Stimulated activated CD4-positive, alpha-beta T cell treated with anti-CD3 and anti-CD28 coated beads, Interleukin-12 subunit alpha, Interleukin-12 subunit beta, amount 100 ng/mL, for 4 hours (primary cell): ENCODE results near the gene PDE12.
"Not testable (repeated sequence)": the region's sequence is repeated elsewhere in the genome, so short reads cannot be mapped to it uniquely, and the experiment has no call there.

Experiments used
- DNase-seq: peaks from one replicate; pipeline ENCODE4 v3.0.0-alpha.2; 2020

PDE12 gene

GRCh38 chr3:57587905-57588304 lies 31.8 kb downstream of the PDE12 start:
- no peak for DNase-seq

- DNase-seq = no peak
Observed at GRCh38 chr3:57592306-57592705, 36.2 kb downstream of the PDE12 start.

GRCh38 chr3:57594144-57594543 lies 38.1 kb downstream of the PDE12 start:
- no peak for DNase-seq

GRCh38 chr3:57594576-57594975 lies 38.5 kb downstream of the PDE12 start:
- no peak for DNase-seq

GRCh38 chr3:57596495-57597126 lies 40.5 kb downstream of the PDE12 start:
- peak; percentile 42 for DNase-seq

- peak; percentile 99 for DNase-seq
Observed at GRCh38 chr3:57597127-57597923, 41.3 kb downstream of the PDE12 start, which contains the start of gene ARF4. ARF4 (minus strand) TSS chr3:57597344; CDS start chr3:57597140, 204 bp downstream.

- no peak for DNase-seq
Observed at GRCh38 chr3:57598765-57599360, 42.8 kb downstream of the PDE12 start.

GRCh38 chr3:57600195-57600594 lies 44.1 kb downstream of the PDE12 start:
- DNase-seq = no peak

- DNase-seq = no peak
Observed at GRCh38 chr3:57604971-57605370, 48.9 kb downstream of the PDE12 start.

- DNase-seq = no peak
Observed at GRCh38 chr3:57605683-57606082, 49.6 kb downstream of the PDE12 start.

GRCh38 chr3:57611870-57612269 lies 55.8 kb downstream of the PDE12 start:
- not testable (repeated sequence) for DNase-seq

GRCh38 chr3:57616233-57616632 lies 60.2 kb downstream of the PDE12 start:
- DNase-seq = no peak
